ENCODE data around the gene CFAP251. TPM values are rescaled to one million over a fixed set of nuclear protein-coding genes. Genes with fewer than 3 reads are reported as not detected.

The CFAP251 gene
- total RNA-seq, 2 experiments from 2014 or later: 4.1 to 4.7 TPM

DNA sequence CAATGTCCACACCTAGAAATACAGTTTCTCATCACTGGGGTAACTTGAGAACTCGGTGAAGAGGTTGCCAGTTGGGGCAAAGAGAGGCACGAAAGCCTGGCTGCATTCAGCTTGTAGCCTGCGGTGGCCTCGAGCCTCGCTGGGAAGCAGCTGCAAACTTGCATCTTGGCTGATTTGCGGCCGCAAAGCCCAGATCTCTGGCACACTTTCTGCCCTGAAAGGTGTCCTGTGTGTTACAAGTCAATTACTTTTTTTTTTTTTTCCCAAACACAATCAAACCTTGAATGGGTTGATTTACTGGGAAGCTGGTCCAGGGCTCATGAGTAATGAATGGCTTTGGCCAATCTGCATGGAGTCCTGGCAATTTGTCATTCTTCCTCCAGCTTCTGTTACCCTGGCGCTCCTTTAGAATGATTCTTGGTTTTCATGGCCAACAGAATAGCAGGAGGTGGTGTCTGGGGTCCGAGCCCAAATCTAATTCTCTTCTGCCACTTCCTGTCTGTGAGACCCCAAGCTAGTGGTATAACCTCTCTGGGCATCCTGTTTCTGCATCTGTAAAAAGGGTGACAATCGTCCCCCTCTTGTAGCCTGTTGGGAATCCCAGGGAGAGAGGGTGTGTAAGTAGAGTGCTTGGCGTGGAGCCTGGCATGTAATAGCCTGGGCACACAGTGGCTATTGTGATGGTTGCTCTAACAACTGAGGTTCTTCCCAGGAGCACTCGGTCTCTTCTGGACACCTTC, 109.9 kb downstream of the CFAP251 start:
- H3K9me2 ChIP-seq (ENCODE audit: insufficient read depth, low read length): no peaks in the 10 kb centered on the region
- peak overlapping the region; percentile 94 for H3K27ac ChIP-seq (ENCODE audit: low read depth, low read length, poor library complexity, severe bottlenecking)
- peaks cover 90% of the 10 kb centered on the region for H3K4me1 ChIP-seq (ENCODE audit: insufficient read depth, low read length, poor library complexity, severe bottlenecking)
- H3K36me3 ChIP-seq (ENCODE audit: insufficient read depth, low read length): peaks cover 66% of the 10 kb centered on the region
- no peaks in the 10 kb centered on the region for H3K9me3 ChIP-seq (ENCODE audit: low read length)
- POLR2A ChIA-PET: interaction anchor here (0.6 to 7.6 kb wide), 12 partner anchors 10 to 110 kb away, joined by 3 to 332 read pairs (median 4); partner anchors contain the start of gene CFAP251
- TF ChIP-seq EZH2phosphoT487 (IDR thresholded peaks at IDR 0.05; ENCODE audit: borderline replicate concordance, low read depth, low read length): no peak
- BruUV-seq (replicated peaks): no TSS peak
- peaks cover 100% of the 10 kb centered on the region for H3K79me2 ChIP-seq (ENCODE audit: insufficient read depth, low read depth, low read length)
- no peak overlapping the region for H2AFZ ChIP-seq (ENCODE audit: low read length)
- CTCF ChIA-PET (ENCODE audit: unreplicated experiment): interaction anchor here (0.7 to 1.4 kb wide), 6 partner anchors 10 to 110 kb away, joined by 3 to 8 read pairs (median 3); partner anchors contain the start of gene CFAP251
- H3K4me3 ChIP-seq (ENCODE audit: low read depth, low read length, poor library complexity, severe bottlenecking): peak overlapping the region; percentile 55
- peak; percentile 68 for DNase-seq (ENCODE audit: low spot score)
- H4K20me1 ChIP-seq (ENCODE audit: insufficient read depth, low read length): no peaks in the 10 kb centered on the region
- peak overlapping the region; percentile 86 for H3K4me2 ChIP-seq (ENCODE audit: low read length)
- intact Hi-C loops (cut with micrococcal nuclease; ENCODE audit: unreplicated experiment): loop anchor here (1.0 kb wide), 1 partner anchor 48 kb away; no protein-coding TSS in a partner anchor

- H3K36me3 ChIP-seq (ENCODE audit: insufficient read depth, low read length): peaks cover 66% of the 10 kb centered on the region
- ChIA-PET CTCF (ENCODE audit: unreplicated experiment) (no interaction called here), POLR2A (interaction anchor here (0.9 to 7.6 kb wide), 3 partner anchors 20 to 50 kb away, joined by 4 to 332 read pairs (median 5); no protein-coding TSS in a partner anchor)
- peaks cover 88% of the 10 kb centered on the region for H3K4me1 ChIP-seq (ENCODE audit: insufficient read depth, low read length, poor library complexity, severe bottlenecking)
- H3K79me2 ChIP-seq (ENCODE audit: insufficient read depth, low read depth, low read length): peaks cover 100% of the 10 kb centered on the region
- intact Hi-C loops (cut with micrococcal nuclease; ENCODE audit: unreplicated experiment): loop anchor here (1.0 kb wide), 1 partner anchor 49 kb away; no protein-coding TSS in a partner anchor
- H3K4me3 ChIP-seq (ENCODE audit: low read depth, low read length, poor library complexity, severe bottlenecking): peak overlapping the region; percentile 55
- H3K9me2 ChIP-seq (ENCODE audit: insufficient read depth, low read length): no peaks in the 10 kb centered on the region
- H3K4me2 ChIP-seq (ENCODE audit: low read length): peak overlapping the region; percentile 86
- peak; percentile 65 for DNase-seq (ENCODE audit: low spot score)
- no TSS peak for BruUV-seq (replicated peaks)
- no peak overlapping the region for H2AFZ ChIP-seq (ENCODE audit: low read length)
- no peaks in the 10 kb centered on the region for H4K20me1 ChIP-seq (ENCODE audit: insufficient read depth, low read length)
- no peaks in the 10 kb centered on the region for H3K9me3 ChIP-seq (ENCODE audit: low read length)
- TF ChIP-seq CTCF (conservative IDR thresholded peaks at IDR 0.05; ENCODE audit: low read length) (peak; percentile 49), EZH2phosphoT487 (IDR thresholded peaks at IDR 0.05; ENCODE audit: borderline replicate concordance, low read depth, low read length) (no peak)
- peak overlapping the region; percentile 94 for H3K27ac ChIP-seq (ENCODE audit: low read depth, low read length, poor library complexity, severe bottlenecking)
Measured at GRCh38 chr12:122028905-122029560, 110.6 kb downstream of the CFAP251 start.

GRCh38 chr12:122029620-122030423, 111.4 kb downstream of the CFAP251 start:
- peak overlapping the region; percentile 86 for H3K4me2 ChIP-seq (ENCODE audit: low read length)
- TF ChIP-seq EZH2phosphoT487 (IDR thresholded peaks at IDR 0.05; ENCODE audit: borderline replicate concordance, low read depth, low read length) (no peak), CTCF (conservative IDR thresholded peaks at IDR 0.05; ENCODE audit: low read length) (no peak)
- no TSS peak for BruUV-seq (replicated peaks)
- no peak for DNase-seq (ENCODE audit: low spot score)
- H4K20me1 ChIP-seq (ENCODE audit: insufficient read depth, low read length): no peaks in the 10 kb centered on the region
- peaks cover 80% of the 10 kb centered on the region for H3K4me1 ChIP-seq (ENCODE audit: insufficient read depth, low read length, poor library complexity, severe bottlenecking)
- H3K79me2 ChIP-seq (ENCODE audit: insufficient read depth, low read depth, low read length): peaks cover 100% of the 10 kb centered on the region
- H3K9me2 ChIP-seq (ENCODE audit: insufficient read depth, low read length): no peaks in the 10 kb centered on the region
- peaks cover 70% of the 10 kb centered on the region for H3K36me3 ChIP-seq (ENCODE audit: insufficient read depth, low read length)
- peak overlapping the region; percentile 55 for H3K4me3 ChIP-seq (ENCODE audit: low read depth, low read length, poor library complexity, severe bottlenecking)
- POLR2A ChIA-PET: interaction anchor here (7.6 kb wide), 1 partner anchor 21 kb away, joined by 332 read pairs; no protein-coding TSS in a partner anchor
- intact Hi-C loops (cut with micrococcal nuclease; ENCODE audit: unreplicated experiment): no loop called here
- H2AFZ ChIP-seq (ENCODE audit: low read length): no peak overlapping the region
- peak overlapping the region; percentile 94 for H3K27ac ChIP-seq (ENCODE audit: low read depth, low read length, poor library complexity, severe bottlenecking)
- CTCF ChIA-PET (ENCODE audit: unreplicated experiment): no interaction called here
- H3K9me3 ChIP-seq (ENCODE audit: low read length): no peaks in the 10 kb centered on the region
